Sigmoid colon (tissue), 7 donors: ENCODE results near the gene CEND1. TPM values are rescaled to one million over a fixed set of nuclear protein-coding genes. Genes with fewer than 3 reads are reported as not detected.

Experiments
- DNase-seq: peaks from one replicate; pipeline ENCODE4 v3.0.0-alpha.2; 2019
- H3K27ac ChIP-seq, 4 donors: fragments of 200-600 bp; sonication (generic); one replicate each; pipeline ENCODE4 v1.5.1; 2016 to 2019; ENCODE audit warnings: mild to moderate bottlenecking in 1 of 4
- H3K27me3 ChIP-seq, 3 donors: fragments of 200-600 bp; sonication (generic); one replicate each; pipeline ENCODE4 v1.5.1; 2019; ENCODE audit warnings: mild to moderate bottlenecking in 1 of 3
- H3K36me3 ChIP-seq, 4 donors: fragments of 200-600 bp; sonication (generic); one replicate each; pipeline ENCODE4 v1.5.1; 2016 to 2019
- H3K4me1 ChIP-seq, 4 donors: fragments of 200-600 bp; sonication (generic); one replicate each; pipeline ENCODE4 v1.5.1; 2017 to 2019
- H3K4me3 ChIP-seq, 4 donors: fragments of 200-600 bp; sonication (generic); one replicate each; pipeline ENCODE4 v1.5.1; 2017 to 2019; ENCODE audit warnings: mild to moderate bottlenecking in 2 of 4, moderate library complexity in 1 of 4
- H3K9me3 ChIP-seq, 4 donors: fragments of 200-600 bp in 3 of 4; sonication (generic) in 3 of 4; one replicate each; pipeline versions ENCODE4 v1.5.1 to v1.6.1; 2013 to 2019
- EP300 ChIP-seq, 4 donors: sonication (generic); formaldehyde crosslinking; IDR thresholded peaks; one replicate each; pipeline ENCODE4 v1.6.1; 2017; ENCODE audit warnings: antibody characterized with exemption in 4 of 4
- POLR2A ChIP-seq, 2 donors: fragments of 450-650 bp; IDR thresholded peaks; one replicate each; pipeline ENCODE4 v1.6.1; 2016; ENCODE audit warnings: antibody characterized with exemption in 2 of 2, mild to moderate bottlenecking in 2 of 2, moderate library complexity in 2 of 2
- POLR2AphosphoS5 ChIP-seq, 4 donors: sonication (generic); formaldehyde crosslinking; IDR thresholded peaks; one replicate each; pipeline ENCODE4 v1.6.1; 2017; ENCODE audit warnings: antibody characterized with exemption in 4 of 4
- WGBS, 2 donors: extraction: QIAGEN DNeasy Blood & Tissue Kit; methylation state at CpG; one replicate each; pipeline ENCODE4 v1.1.7; 2013; 5-methylcytosine and 5-hydroxymethylcytosine counted together
- intact Hi-C: fragments of 100-400 bp; cut with DNase I; formaldehyde crosslinking; loops from one replicate; pipeline ENCODE4 v1.15.1; 2023
- polyA plus RNA-seq, 3 donors: library from polyadenylated mRNA; stranded (reverse); fragments of 200-250 nt; gene quantifications; one replicate each; pipeline ENCODE4 v1.2.3, GENCODE V29; 2013
- total RNA-seq, 4 donors: library from RNA; depleted of rRNA; stranded (reverse); fragments of >200 nt; gene quantifications; one replicate each; pipeline ENCODE4 v1.1.0, GENCODE V29; 2016
- TF ChIP-seq, protein P1 (sequence below), 4 experiments: fragments of 450-650 bp in 3 of 4; fragments of 200-600 bp in 1 of 4; IDR thresholded peaks; one replicate each; pipeline ENCODE4 v1.5.1; 2016 to 2019; ENCODE audit warnings: antibody characterized with exemption in 4 of 4, mild to moderate bottlenecking in 3 of 4, moderate library complexity in 2 of 4
- donor health status: healthy with polysubstance abuse.
- donor health status: Bipolar disorder and iron deficiency.
- donor health status: healthy.

The CEND1 gene
- total and polyA plus RNA-seq, 7 donors, result 1.8 to 3.6 (median 2.2) TPM; not detected in 2

DNA sequence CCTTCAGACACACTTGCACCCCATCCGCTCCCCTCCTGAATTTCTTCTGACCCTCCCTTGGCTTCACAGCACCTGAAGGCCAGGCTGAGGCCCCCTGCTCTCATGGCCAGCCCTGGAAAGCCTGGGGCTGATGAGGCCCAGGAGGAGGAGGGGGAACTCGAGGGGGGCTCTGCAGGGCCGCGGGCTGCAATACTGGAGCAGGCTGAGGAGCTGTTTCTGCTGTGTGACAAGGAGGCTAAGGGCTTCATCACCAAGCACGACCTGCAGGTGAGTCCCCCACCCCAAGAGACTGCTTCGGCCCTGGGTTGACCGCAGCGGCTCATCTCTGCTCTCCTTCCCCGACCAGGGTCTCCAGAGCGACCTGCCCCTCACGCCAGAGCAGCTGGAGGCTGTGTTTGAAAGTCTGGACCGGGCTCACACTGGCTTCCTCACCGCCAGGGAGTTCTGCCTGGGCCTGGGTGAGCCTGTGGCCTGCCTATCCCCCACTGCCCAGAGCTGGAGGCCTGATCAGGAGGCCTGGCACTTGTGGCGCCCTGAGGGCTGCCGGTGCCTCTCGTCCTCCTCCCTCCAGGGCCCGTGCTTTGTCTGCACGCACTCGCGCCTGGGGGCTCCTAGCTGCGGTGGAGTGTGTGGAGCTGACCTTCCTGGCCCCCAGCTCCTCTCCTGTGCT lies 38.8 kb upstream of the CEND1 start:
- DNase-seq, result no peak
- 73 to 77% methylated on average over 21 of the region's 21 CpGs for WGBS, 2 donors
- H3K36me3 ChIP-seq, result peaks cover 20 to 23% (median 21%) of the 10 kb centered on the region in 4 donors
- H3K27ac ChIP-seq, result peak overlapping the region in 3 of 4 donors; percentile 2 to 71 (median 37)
- TF ChIP-seq POLR2AphosphoS5 (IDR thresholded peaks at IDR 0.05), result no peak
- TF ChIP-seq POLR2A (IDR thresholded peaks at IDR 0.05), result no peak
- TF ChIP-seq, protein P1, sequence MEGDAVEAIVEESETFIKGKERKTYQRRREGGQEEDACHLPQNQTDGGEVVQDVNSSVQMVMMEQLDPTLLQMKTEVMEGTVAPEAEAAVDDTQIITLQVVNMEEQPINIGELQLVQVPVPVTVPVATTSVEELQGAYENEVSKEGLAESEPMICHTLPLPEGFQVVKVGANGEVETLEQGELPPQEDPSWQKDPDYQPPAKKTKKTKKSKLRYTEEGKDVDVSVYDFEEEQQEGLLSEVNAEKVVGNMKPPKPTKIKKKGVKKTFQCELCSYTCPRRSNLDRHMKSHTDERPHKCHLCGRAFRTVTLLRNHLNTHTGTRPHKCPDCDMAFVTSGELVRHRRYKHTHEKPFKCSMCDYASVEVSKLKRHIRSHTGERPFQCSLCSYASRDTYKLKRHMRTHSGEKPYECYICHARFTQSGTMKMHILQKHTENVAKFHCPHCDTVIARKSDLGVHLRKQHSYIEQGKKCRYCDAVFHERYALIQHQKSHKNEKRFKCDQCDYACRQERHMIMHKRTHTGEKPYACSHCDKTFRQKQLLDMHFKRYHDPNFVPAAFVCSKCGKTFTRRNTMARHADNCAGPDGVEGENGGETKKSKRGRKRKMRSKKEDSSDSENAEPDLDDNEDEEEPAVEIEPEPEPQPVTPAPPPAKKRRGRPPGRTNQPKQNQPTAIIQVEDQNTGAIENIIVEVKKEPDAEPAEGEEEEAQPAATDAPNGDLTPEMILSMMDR (IDR thresholded peaks at IDR 0.05), result no peak
- no peak for TF ChIP-seq EP300 (IDR thresholded peaks at IDR 0.05)
- H3K4me3 ChIP-seq, result no peak overlapping the region
- no peaks in the 10 kb centered on the region for H3K9me3 ChIP-seq
- peaks cover 44 to 87% (median 82%) of the 10 kb centered on the region in 3 donors for H3K27me3 ChIP-seq
- peaks cover 0 to 66% (median 51%) of the 10 kb centered on the region in 4 donors for H3K4me1 ChIP-seq
- intact Hi-C loops, result no loop called here

DNA sequence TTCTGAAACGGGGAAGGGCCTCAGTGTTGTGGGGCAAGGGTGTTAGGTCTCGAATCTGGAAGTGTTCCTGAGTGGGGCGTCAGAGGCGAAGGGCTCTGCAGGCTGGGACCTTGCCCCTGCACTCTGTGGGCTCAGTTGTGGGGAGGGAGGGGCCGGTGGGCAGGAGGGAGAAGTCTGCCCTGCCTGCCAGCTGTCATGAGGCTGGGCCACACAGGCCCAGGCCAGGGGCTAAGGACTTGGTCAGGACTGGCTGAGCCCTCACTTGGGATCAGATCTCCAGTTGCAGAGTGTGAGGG lies 38.0 kb upstream of the CEND1 start, which contains the start of gene CRACR2B:
CRACR2B (plus strand) TSS at position 23 of the 296 bp plus-strand sequence. CDS start 689 bp downstream, outside the sequence.
- Histone ChIP-seq H3K27ac (peak within 1 kb of the TSS; percentile 24 to 71 (median 51)), H3K36me3 (peaks cover 22 to 30% (median 26%) of the 10 kb centered on the region in 4 donors), H3K27me3 (peaks cover 44 to 91% (median 82%) of the 10 kb centered on the region in 3 donors), H3K4me3 (peak within 1 kb of the TSS in 3 of 4 donors; percentile 31 to 40 (median 32)), H3K4me1 (peaks cover 0 to 61% (median 47%) of the 10 kb centered on the region in 4 donors), H3K9me3 (no peaks in the 10 kb centered on the region)
- intact Hi-C loops, result no loop called here
- TF ChIP-seq, protein P1 (IDR thresholded peaks at IDR 0.05), result no peak
- TF ChIP-seq POLR2A (IDR thresholded peaks at IDR 0.05) (peak in 1 of 2 donors; percentile 15), EP300 (IDR thresholded peaks at IDR 0.05) (no peak)
- DNase-seq, result no peak
- 14 to 48% methylated on average over 5 of the region's 5 CpGs for WGBS, 2 donors

DNA sequence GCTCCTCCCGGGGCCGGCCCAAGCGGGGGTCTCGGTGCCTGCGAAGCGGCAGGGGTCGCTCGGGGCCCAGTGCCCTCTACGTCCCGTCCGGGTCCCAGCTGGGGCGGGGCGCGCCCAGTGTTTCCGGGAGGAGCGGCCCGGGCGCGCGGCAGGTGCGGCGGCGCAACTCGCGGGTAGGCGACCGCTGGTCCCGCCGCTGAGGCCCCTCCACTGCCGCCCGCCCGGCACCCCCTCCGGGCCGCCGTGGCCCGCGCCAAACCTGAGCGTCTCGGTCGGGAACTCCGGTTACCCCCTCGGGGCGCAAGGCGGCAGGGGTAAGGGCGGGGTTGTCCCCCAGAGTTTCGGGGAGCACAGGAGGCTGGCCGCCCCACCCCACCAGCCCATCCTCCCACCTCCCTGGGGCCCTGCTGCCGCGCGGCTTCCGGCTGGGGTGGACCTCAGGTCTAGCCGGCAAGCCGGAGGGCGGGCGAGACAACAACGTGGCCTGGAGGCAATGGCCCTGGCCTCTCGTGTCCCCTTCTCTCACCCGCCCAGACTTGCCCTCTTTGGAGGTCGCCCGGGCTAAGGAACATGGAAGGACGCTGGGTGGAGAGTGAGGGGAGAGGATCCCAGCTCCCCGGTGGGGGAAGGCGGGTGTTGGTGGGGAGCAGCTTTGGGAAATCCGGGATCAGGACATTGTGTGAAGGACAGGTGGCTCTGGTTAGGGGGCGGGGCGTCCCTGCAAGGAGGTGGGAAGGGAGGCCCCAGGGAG lies 37.4 kb upstream of the CEND1 start:
- intact Hi-C loops, result no loop called here
- Histone ChIP-seq H3K27ac (peak overlapping the region; percentile 24 to 71 (median 50)), H3K4me1 (peaks cover 0 to 59% (median 44%) of the 10 kb centered on the region in 4 donors), H3K27me3 (peaks cover 44 to 90% (median 82%) of the 10 kb centered on the region in 3 donors), H3K9me3 (no peaks in the 10 kb centered on the region), H3K4me3 (peak overlapping the region in 3 of 4 donors; percentile 31 to 40 (median 32)), H3K36me3 (peaks cover 22 to 35% (median 26%) of the 10 kb centered on the region in 4 donors)
- DNase-seq, result no peak
- WGBS, 2 donors, result 1 to 6% methylated on average over 66 of the region's 66 CpGs
- TF ChIP-seq EP300 (IDR thresholded peaks at IDR 0.05), result no peak
- TF ChIP-seq POLR2AphosphoS5 (IDR thresholded peaks at IDR 0.05), result no peak
- TF ChIP-seq, protein P1 (IDR thresholded peaks at IDR 0.05), result no peak
- no peak for TF ChIP-seq POLR2A (IDR thresholded peaks at IDR 0.05)

DNA sequence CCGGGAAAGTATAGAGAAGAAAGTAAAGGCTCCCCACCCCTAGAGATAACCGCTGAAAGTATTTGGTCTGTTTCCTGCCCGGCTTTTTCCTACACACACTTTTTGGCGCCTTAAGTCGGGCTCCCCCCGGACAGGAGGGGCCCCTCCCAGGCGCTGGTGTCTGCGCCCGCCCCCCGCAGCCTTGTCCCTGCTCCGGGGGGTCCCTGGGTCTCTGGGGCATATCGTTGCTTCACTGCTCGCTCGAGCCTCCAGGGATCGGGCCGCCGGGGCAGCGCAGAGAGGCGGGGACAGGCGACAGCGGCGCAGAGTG lies 36.9 kb upstream of the CEND1 start:
- peaks cover 44 to 84% (median 79%) of the 10 kb centered on the region in 3 donors for H3K27me3 ChIP-seq
- intact Hi-C loops, result no loop called here
- H3K27ac ChIP-seq, result peak overlapping the region in 3 of 4 donors; percentile 24 to 71 (median 65)
- peaks cover 22 to 40% (median 26%) of the 10 kb centered on the region in 4 donors for H3K36me3 ChIP-seq
- peak overlapping the region in 3 of 4 donors; percentile 31 to 40 (median 32) for H3K4me3 ChIP-seq
- H3K9me3 ChIP-seq, result no peaks in the 10 kb centered on the region
- no peak for TF ChIP-seq POLR2A (IDR thresholded peaks at IDR 0.05)
- no peak for TF ChIP-seq EP300 (IDR thresholded peaks at IDR 0.05)
- no peak for TF ChIP-seq POLR2AphosphoS5 (IDR thresholded peaks at IDR 0.05)
- TF ChIP-seq, protein P1 (IDR thresholded peaks at IDR 0.05), result no peak
- peaks cover 0 to 59% (median 47%) of the 10 kb centered on the region in 4 donors for H3K4me1 ChIP-seq
- WGBS, 2 donors, result 0 to 1% methylated on average over 22 of the region's 22 CpGs
- DNase-seq, result no peak
